Peyer's patch (tissue), 4 donors: Measurements from ENCODE around the gene BTF3. TPM values are rescaled to one million over a fixed set of nuclear protein-coding genes. Genes with fewer than 3 reads are reported as not detected.
"Not testable (repeated sequence)": the region's sequence is repeated elsewhere in the genome, so short reads cannot be mapped to it uniquely, and the experiment has no call there.

ENCODE experiments used
- DNase-seq, 3 donors: peaks; one replicate each; pipeline ENCODE4 v3.0.0-alpha.2; 2017 to 2019
- H3K27ac ChIP-seq, 4 donors: fragments of 200-600 bp; sonication (generic); one replicate each; pipeline ENCODE4 v1.5.1; 2016 to 2019
- H3K27me3 ChIP-seq, 2 donors: fragments of 200-600 bp; sonication (generic); one replicate each; pipeline ENCODE4 v1.5.1; 2019
- H3K36me3 ChIP-seq, 3 donors: fragments of 200-600 bp; sonication (generic); one replicate each; pipeline ENCODE4 v1.5.1; 2016 to 2019
- H3K4me1 ChIP-seq, 4 donors: fragments of 200-600 bp; sonication (generic); one replicate each; pipeline ENCODE4 v1.5.1; 2016 to 2019
- H3K4me3 ChIP-seq, 4 donors: fragments of 200-600 bp; sonication (generic); 1 replicate in 3 of 4; 2 replicates in 1 of 4; pipeline ENCODE4 v1.5.1; 2016 to 2019; ENCODE audit warnings: mild to moderate bottlenecking in 1 of 4
- H3K9me3 ChIP-seq, 4 donors: fragments of 200-600 bp; sonication (generic); one replicate each; pipeline ENCODE4 v1.5.1; 2016 to 2019; ENCODE audit warnings: mild to moderate bottlenecking in 1 of 4
- POLR2A ChIP-seq, 2 donors: fragments of 450-650 bp; IDR thresholded peaks; one replicate each; pipeline ENCODE4 v1.5.1; 2017; ENCODE audit warnings: antibody characterized with exemption in 2 of 2, mild to moderate bottlenecking in 2 of 2, moderate library complexity in 2 of 2
- total RNA-seq, 4 donors: library from RNA; depleted of rRNA; stranded (reverse); fragments of >200 nt; gene quantifications; one replicate each; pipeline ENCODE4 v1.1.0, GENCODE V29; 2016
- TF ChIP-seq, protein P1 (sequence below), 6 experiments: fragments of 450-650 bp in 4 of 6; fragments of 200-600 bp in 2 of 6; sonication (generic) in 1 of 6; IDR thresholded peaks; one replicate each; pipeline ENCODE4 v1.5.1; 2017 to 2019; ENCODE audit warnings: antibody characterized with exemption in 6 of 6, mild to moderate bottlenecking in 3 of 6, moderate library complexity in 1 of 6

BTF3 gene
- total RNA-seq, 4 donors from 2014 or later: 274 to 353 (median 301) TPM

DNA sequence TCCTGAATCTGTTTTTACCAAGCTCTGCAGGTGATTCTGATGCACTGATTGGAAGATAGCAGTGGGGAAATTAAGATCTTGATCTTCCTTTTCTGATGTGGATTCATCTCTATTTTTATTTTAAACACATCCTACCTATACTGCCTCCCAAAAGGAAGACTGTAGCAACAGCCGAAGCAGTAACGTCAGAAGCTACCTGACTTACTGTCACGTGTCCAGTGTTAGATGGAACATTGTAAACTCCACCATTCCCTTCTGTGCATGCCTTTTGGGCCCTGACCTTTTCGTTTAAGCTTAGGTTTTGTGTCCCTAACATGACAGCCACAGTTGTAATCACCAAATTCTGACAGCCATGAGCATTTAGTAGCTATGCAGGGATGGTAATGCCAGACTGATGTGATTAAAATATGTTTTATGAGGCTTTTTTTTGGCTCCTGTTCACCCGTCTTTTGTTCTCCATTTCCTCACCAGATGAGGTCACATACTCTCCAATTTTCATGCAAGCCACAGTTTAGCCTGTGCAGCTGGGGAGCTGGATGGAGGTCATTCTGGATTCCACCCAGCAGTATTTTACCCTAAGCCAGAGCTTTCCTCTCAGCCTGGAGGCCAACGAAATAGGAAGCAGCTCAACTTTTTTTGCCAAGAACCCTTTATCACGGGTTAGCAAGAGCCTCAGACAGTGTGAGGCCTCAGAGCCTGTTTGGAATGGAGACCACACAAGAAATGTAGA, 34.1 kb upstream of the BTF3 start:
- no peak for DNase-seq
- H3K36me3 ChIP-seq: no peaks in the 10 kb centered on the region
- H3K27ac ChIP-seq: no peak overlapping the region
- no peaks in the 10 kb centered on the region for H3K27me3 ChIP-seq
- no peaks in the 10 kb centered on the region for H3K9me3 ChIP-seq
- H3K4me3 ChIP-seq: no peak overlapping the region
- H3K4me1 ChIP-seq: no peaks in the 10 kb centered on the region
- no peak for TF ChIP-seq POLR2A (IDR thresholded peaks at IDR 0.05)
- TF ChIP-seq, protein P1, sequence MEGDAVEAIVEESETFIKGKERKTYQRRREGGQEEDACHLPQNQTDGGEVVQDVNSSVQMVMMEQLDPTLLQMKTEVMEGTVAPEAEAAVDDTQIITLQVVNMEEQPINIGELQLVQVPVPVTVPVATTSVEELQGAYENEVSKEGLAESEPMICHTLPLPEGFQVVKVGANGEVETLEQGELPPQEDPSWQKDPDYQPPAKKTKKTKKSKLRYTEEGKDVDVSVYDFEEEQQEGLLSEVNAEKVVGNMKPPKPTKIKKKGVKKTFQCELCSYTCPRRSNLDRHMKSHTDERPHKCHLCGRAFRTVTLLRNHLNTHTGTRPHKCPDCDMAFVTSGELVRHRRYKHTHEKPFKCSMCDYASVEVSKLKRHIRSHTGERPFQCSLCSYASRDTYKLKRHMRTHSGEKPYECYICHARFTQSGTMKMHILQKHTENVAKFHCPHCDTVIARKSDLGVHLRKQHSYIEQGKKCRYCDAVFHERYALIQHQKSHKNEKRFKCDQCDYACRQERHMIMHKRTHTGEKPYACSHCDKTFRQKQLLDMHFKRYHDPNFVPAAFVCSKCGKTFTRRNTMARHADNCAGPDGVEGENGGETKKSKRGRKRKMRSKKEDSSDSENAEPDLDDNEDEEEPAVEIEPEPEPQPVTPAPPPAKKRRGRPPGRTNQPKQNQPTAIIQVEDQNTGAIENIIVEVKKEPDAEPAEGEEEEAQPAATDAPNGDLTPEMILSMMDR (IDR thresholded peaks at IDR 0.05): no peak

GRCh38 chr5:73468638-73469037, 29.6 kb upstream of the BTF3 start:
- H3K36me3 ChIP-seq, H3K27me3 ChIP-seq, H3K27ac ChIP-seq, H3K4me3 ChIP-seq, DNase-seq, H3K9me3 ChIP-seq, H3K4me1 ChIP-seq: not testable (repeated sequence)

DNA sequence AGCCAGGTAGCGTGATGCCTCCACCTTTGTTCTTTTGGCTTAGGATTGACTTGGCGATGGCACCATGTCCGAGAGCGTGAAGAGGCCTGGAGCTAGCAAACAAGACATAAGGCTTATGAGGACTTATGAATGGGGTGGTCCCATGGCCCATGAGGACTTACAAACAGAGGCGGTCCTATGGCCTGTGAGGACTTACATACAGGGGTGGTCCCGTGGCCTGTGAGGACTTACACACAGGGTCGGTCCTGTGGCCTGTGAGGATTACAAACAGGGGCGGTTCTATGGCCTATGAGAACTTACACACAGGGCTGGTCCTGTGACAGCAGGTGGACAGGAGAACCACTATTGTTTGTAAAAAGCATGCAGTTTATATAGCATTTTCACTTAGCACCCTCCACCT, 28.4 kb upstream of the BTF3 start:
- Histone ChIP-seq H3K9me3 (no peaks in the 10 kb centered on the region), H3K27ac (no peak overlapping the region), H3K4me1 (no peaks in the 10 kb centered on the region), H3K4me3 (no peak overlapping the region), H3K27me3 (no peaks in the 10 kb centered on the region), H3K36me3 (no peaks in the 10 kb centered on the region)
- DNase-seq: no peak
- no peak for TF ChIP-seq POLR2A (IDR thresholded peaks at IDR 0.05)
- TF ChIP-seq, protein P1 (IDR thresholded peaks at IDR 0.05): no peak

GRCh38 chr5:73471654-73472053, 26.6 kb upstream of the BTF3 start:
- no peak for TF ChIP-seq POLR2A (IDR thresholded peaks at IDR 0.05)
- TF ChIP-seq, protein P1 (IDR thresholded peaks at IDR 0.05): no peak
- Histone ChIP-seq H3K27me3 (no peaks in the 10 kb centered on the region), H3K27ac (no peak overlapping the region), H3K36me3 (no peaks in the 10 kb centered on the region), H3K9me3 (no peaks in the 10 kb centered on the region), H3K4me1 (no peaks in the 10 kb centered on the region), H3K4me3 (no peak overlapping the region)
- no peak for DNase-seq

DNA sequence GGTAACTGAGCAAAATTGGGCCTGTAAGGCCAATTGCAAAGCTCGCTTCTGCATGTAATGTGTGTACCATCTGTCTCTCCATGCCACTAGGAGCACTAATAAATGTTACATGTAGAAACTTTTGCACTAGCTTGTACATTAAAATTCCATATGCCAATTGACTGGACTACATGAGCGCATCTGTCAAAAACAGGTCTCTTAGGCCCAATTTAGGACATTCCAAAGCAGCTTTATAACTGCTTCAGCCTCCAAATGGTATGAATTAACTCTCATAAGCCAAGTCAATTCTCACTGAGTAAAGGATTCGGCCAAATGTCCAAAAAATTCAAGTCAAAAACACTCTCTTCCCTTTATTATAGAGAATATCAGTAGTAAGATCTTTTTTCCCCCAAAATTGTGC, 26.1 kb upstream of the BTF3 start:
- Histone ChIP-seq H3K27ac (no peak overlapping the region), H3K27me3 (no peaks in the 10 kb centered on the region), H3K9me3 (no peaks in the 10 kb centered on the region), H3K36me3 (no peaks in the 10 kb centered on the region), H3K4me1 (no peaks in the 10 kb centered on the region), H3K4me3 (no peak overlapping the region)
- no peak for DNase-seq
- TF ChIP-seq, protein P1 (IDR thresholded peaks at IDR 0.05): no peak
- no peak for TF ChIP-seq POLR2A (IDR thresholded peaks at IDR 0.05)

DNA sequence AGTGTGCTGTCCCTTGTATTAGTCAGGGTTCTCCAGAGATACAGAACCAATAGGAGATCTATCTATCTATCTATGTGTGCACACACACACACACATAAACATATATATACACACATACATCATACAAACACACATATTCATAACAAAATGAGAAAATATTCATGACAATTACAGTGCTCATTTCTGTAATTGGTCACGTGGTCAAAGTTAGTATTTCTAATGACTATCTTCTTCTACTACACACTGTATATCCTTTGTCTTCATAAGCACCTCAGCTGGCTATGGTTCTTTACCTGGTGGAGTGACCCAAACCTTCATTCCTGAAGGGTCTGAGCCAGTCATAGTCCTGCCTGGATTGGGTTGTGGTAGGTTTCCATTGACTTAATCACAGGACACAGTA, 17.7 kb upstream of the BTF3 start:
- no peak for TF ChIP-seq POLR2A (IDR thresholded peaks at IDR 0.05)
- TF ChIP-seq, protein P1 (IDR thresholded peaks at IDR 0.05): no peak
- H3K27me3 ChIP-seq: no peaks in the 10 kb centered on the region

More for the DNA sequence above, 17.7 kb upstream of the BTF3 start:
- H3K9me3 ChIP-seq: no peaks in the 10 kb centered on the region
- no peak overlapping the region for H3K27ac ChIP-seq
- H3K4me1 ChIP-seq: no peaks in the 10 kb centered on the region
- DNase-seq: no peak
- no peaks in the 10 kb centered on the region for H3K36me3 ChIP-seq
- no peak overlapping the region for H3K4me3 ChIP-seq
